ENCODE data around the gene DDX41.

The DDX41 gene

DNA sequence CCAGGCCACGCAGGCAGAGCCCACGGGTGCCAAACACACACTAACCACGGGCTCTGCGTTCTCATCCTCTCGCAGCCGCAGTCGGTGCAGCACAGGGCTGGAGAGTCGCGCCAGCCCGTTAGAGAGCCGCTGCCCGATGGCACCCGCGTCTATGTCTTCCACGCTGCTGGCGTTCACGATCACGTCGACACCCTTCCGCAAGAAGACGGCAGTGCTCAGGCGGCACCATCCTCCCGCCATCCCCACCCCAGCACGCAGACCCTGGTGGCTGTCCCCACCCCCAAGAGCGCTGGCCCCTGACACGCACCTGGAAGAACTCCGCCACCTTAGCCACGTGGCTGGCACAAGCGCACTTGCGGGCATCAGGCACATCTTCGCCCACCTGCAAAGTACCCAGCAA lies 49.3 kb downstream of the DDX41 start:
- DNase-seq, result no peak

- no peak for DNase-seq
Measured at GRCh38 chr5:177466861-177467260, 49.9 kb downstream of the DDX41 start.

DNA sequence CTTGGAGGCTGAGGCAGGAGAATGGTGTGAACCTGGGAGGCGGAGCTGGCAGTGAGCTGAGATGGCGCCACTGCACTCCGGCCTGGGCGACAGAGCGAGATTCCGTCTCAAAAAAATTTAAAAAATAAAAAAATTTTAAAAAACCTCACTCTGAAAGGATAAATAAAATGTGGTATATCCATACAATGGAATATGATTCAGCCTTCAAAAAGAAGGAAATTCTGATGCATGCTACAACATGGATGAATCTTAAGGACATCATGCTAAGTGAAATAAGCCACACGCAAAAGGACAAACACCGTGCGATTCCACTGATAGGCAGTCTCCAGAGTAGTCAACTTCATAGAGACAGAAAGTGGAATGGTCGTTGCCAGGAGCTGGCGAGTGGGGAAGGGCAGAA lies 51.7 kb downstream of the DDX41 start:
- DNase-seq, result no peak

DNA sequence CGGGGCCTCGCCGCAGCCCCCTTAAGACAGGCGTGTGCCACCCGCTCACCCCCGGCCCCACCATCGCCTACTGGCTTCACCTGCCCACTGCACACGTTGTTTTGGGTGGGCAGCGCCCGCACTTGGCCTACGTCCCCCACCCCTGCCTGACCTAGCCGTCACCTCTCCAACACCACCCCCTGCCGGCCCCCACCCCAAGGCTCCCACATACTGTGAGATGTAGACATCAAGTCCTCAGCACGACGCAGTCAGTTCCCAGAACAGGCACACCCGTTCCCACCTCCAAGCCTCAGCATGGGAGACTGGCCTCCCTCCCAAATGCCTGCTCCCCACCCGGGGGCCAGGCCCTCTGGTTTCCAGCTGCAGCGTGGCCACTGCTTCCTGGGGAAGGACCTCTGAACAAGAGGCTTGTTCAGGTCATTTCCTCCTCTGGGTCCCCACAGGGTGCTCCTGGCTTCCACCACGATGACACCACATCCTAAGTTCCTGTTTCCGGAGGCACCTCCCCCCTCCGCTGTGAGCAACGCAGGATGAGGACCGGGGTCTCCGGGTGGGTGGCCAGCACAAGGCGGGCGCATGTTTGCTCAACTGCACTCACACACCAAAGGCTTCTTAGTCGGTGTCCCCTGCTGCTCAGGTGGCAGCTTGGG lies 54.6 kb downstream of the DDX41 start:
- no peak for DNase-seq

All from activated CD4-positive, alpha-beta T cell treated with anti-CD3 and anti-CD28 coated beads for 4 hours (primary cell).